Fibroblast of mammary gland (primary cell): ENCODE results near the gene CEP162.
A peak's percentile ranks its signal among the peaks of the same experiment; 100 is the strongest.
"Not testable (repeated sequence)": the region's sequence is repeated elsewhere in the genome, so short reads cannot be mapped to it uniquely, and the experiment has no call there.

Experiments
- DNase-seq: peaks from one replicate; pipeline ENCODE4 v3.0.0-alpha.2; 2010; ENCODE audit warnings: low read depth
- H3K4me3 ChIP-seq: 2 replicates; pipeline ENCODE4 v1.5.1; 2011; ENCODE audit warnings: low read depth, mild to moderate bottlenecking, low read length, moderate library complexity; ENCODE audit not compliant: control insufficient read depth
- TF ChIP-seq, protein P1 (sequence below): conservative IDR thresholded peaks from 2 replicates; pipeline ENCODE4 v1.5.1; 2011; ENCODE audit warnings: low read depth, low read length, inconsistent platforms; ENCODE audit not compliant: control insufficient read depth, insufficient read depth

Gene CEP162

DNA sequence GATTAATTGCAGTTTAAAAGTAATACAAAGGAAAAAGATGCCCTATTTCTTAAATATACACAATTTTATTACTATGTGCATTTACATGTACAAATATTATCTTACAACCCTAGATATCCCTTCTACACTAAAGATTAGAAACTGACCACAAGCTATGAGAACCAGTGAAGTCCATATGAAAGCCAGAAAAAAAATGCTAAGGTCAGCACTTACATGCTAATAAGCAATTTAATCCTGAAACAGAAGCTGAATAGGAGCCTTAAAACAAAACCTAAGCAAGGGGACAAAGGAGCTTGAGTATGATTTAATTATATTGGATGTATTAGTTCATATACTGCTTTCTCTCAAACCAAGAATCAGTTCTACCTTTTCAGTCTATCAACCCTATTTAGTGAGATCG, 14.2 kb downstream of the CEP162 start:
- H3K4me3 ChIP-seq: no peak overlapping the region
- DNase-seq: no peak
- TF ChIP-seq, protein P1, sequence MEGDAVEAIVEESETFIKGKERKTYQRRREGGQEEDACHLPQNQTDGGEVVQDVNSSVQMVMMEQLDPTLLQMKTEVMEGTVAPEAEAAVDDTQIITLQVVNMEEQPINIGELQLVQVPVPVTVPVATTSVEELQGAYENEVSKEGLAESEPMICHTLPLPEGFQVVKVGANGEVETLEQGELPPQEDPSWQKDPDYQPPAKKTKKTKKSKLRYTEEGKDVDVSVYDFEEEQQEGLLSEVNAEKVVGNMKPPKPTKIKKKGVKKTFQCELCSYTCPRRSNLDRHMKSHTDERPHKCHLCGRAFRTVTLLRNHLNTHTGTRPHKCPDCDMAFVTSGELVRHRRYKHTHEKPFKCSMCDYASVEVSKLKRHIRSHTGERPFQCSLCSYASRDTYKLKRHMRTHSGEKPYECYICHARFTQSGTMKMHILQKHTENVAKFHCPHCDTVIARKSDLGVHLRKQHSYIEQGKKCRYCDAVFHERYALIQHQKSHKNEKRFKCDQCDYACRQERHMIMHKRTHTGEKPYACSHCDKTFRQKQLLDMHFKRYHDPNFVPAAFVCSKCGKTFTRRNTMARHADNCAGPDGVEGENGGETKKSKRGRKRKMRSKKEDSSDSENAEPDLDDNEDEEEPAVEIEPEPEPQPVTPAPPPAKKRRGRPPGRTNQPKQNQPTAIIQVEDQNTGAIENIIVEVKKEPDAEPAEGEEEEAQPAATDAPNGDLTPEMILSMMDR: no peak

DNA sequence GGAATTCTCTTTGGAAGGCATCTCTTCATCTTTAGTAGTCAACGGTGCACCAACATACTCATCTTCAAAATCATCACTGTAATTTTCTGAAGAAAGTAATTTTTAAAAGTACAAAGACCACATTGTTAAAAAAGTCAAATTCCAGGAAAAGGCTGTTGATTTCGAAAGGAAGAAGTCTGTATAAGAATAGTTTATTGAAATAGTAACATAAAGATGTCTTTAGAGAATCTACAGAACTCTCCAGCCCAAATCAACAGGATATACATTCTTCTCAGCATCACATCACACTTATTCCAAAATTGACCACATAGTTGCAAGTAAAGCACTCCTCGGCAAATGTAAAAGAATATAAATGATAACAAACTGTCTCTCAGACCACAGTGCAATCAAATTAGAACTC, 23.4 kb downstream of the CEP162 start:
- TF ChIP-seq, protein P1: no peak
- H3K4me3 ChIP-seq: no peak overlapping the region
- no peak for DNase-seq

DNA sequence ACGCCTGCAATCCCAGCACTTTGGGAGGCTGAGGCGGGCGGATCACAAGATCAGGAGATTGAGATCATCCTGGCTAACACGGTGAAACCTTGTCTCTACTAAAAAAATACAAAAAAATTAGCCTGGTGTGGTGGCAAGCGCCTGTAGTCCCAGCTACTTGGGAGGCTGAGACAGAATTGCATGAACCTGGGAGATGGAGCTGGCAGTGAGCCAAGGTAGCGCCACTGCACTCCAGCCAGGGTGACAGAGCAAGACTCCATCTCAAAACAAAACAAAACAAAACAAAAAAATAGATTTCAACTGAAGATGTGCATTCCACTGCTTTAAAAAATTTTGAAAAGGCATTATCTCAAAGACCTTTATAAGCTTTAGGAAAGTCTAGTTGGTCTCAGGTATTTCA, 27.5 kb downstream of the CEP162 start:
- DNase-seq, H3K4me3 ChIP-seq: not testable (repeated sequence)

DNA sequence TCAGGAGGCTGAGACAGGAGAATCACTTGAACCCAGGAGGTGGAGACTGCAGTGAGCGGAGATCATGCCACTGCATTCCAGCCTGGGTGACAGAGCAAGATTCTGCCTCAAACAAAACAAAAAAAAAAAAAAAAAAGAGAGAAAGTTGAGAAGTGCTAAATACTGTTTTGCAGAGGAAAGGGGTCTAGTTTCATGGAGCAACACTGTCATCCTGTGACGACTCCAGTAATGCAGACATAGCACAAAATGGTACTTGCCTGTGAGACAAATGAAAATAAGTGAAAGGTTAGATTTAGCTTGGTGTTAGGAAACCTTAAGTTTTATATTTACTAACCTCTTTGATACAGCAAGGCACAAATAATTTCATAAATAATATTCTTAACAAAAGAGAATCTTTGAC, 29.7 kb downstream of the CEP162 start:
- no peak for DNase-seq

DNA sequence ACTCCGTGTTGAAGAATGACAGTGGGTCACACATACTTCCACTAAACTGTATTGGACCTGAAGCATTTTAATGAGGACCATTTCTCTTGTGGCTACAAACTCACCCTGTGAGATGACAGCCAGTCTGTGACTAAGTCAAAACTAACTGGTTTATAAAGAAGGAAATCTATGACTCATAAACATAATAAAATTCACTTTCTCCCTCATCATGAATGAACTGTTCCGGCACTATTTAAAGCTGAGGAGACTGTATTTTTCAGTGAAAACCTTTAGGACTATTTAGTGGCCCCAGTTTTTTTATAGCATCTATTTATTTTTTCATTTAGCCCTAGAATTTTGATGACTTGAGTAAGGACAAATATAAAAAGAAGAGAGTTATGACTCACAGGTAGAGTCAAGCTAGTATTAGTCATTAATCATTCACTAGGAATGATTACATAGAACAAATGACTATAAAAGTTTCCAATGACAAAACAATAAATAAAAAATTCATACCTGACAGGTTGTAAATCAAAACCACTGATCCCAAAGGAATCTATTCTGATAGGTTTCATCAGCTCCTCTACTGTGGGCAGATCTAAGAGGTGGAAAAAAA, 34.2 kb downstream of the CEP162 start:
- H3K4me3 ChIP-seq: no peak overlapping the region
- DNase-seq: peak; percentile 83
- TF ChIP-seq, protein P1: no peak

More for the DNA sequence above, 29.7 kb downstream of the CEP162 start:
- TF ChIP-seq, protein P1: no peak
- no peak overlapping the region for H3K4me3 ChIP-seq

DNA sequence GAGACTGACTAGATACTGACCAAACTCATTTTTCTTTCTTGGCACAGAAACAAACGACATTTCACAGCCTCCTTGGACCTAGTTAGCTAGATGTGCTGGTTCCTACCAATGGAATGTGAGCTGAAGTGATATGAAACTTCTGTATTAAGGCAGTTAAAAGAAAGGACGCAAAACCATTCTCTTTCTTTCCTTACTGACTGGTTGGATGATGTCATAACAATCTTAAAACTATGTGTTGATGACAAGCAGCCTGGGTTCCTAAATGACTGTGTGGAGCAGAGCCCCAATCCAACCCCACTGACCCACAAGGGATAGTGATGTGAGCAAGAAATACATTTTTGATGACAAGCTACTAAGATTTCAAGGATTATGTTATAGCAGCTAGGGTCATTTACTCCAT, 35.6 kb downstream of the CEP162 start:
- no peak for DNase-seq
- TF ChIP-seq, protein P1: no peak
- no peak overlapping the region for H3K4me3 ChIP-seq

DNA sequence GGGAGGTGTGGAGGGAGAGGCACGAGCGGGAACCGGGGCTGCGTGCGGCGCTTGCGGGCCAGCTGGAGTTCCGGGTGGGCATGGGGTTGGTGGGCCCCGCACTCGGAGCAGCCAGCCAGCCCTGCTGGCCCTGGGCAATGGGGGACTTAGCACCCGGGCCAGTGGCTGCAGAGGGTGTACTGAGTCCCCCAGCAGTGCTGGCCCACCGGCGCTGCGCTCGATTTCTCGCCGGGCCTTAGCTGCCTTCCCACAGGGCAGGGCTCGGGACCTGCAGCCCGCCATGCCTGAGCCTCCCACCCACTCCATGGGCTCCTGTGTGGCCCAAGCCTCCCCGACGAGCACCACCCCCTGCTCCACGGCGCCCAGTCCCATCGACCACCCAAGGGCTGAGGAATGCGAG, 38.1 kb downstream of the CEP162 start:
- not testable (repeated sequence) for DNase-seq, H3K4me3 ChIP-seq

DNA sequence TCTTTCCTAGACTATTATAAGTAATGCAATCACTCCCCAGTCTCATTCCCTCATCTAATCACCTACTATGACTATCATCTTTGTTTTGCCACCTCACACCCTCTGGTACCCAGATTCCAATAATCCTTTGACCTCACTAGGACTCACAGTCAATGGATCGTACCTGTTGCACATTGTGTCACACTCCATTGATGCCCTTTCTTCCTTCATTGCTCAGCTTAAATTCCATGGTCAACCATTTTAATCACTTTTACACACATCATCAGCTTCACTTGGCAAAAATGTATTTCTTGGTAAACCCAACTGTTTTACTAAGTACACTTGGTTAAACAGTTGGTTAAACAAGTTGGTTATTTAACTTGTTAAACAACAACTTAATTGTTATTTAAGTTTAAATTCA, 44.0 kb downstream of the CEP162 start:
- H3K4me3 ChIP-seq: no peak overlapping the region
- no peak for DNase-seq
- TF ChIP-seq, protein P1: no peak
